Suppressor macrophage treated with lipopolysaccharide for 1 hour (primary cell): Measurements from ENCODE around the gene TXLNG.

ENCODE experiments used
- DNase-seq, 3 donors: peaks; one replicate each; pipeline ENCODE4 v3.0.0-alpha.2; 2020 to 2022

The TXLNG gene

DNA sequence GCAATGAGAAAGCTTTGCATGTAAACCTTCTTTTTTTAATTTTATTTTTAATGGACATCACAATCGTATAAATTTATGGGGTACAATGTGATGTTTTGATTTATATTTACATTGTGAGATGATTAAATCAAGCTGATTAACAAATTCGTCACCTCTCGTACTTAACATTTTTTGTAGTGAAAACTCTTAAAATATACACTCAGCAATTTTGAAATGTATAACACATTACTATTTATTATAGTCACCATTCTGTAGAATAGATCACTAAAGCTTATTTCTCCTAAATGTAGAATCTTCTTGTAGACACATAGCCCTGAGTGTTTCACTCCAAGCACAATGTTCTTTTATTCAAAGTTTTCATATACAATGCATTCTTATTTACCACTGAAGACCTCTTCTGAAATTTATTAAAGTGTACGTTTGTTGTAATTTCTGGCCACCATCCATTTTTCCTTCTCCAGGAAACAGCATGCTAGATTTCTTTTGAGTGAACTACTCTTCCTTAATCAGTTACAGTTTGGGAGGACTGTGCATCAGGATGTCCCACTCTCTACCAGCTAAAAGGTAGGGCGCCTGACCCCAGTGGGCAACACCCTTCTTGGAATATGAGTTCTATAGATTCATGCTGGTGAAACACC lies 88.3 kb downstream of the TXLNG start:
- DNase-seq, result no peak

DNA sequence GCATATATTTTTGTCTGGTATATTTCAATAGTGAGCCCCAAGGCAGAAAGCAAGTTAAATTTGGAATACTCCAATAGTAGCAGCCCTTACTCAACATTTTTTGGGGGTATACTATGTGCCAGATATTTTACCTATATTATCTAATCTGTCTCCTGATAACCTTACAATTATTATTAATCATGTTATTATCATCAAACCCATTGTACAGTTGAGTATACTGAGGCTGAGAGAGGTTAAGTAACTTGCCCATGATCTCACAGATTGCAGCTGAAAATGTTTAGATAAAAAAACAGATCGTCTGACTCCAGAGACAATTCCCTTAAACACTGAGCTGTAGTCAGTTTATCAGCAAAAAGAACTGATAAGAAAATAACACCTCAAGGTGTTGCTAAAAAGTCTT lies 90.4 kb downstream of the TXLNG start:
- DNase-seq, result no peak

DNA sequence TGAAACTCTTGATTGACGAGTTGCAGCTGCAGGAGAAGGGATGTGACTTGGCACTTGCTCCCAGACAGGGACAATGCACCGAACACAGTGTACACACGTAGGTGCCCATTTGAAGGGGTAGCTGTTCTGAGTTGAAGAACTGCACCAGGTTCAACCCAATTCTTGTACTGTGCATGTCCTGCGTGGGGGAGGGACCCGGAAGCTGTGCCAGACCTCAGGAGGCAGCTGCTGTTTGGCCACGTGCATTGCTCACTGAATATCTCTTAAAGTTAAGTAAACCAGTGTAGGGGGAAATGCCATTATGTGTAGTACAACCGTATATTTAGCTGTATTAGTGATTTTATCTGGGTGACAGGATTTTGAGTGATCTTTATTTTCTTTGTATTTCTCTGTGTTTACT lies 95.9 kb downstream of the TXLNG start:
- DNase-seq, result peak in 2 of 3 donors; percentile 21 to 31

DNA sequence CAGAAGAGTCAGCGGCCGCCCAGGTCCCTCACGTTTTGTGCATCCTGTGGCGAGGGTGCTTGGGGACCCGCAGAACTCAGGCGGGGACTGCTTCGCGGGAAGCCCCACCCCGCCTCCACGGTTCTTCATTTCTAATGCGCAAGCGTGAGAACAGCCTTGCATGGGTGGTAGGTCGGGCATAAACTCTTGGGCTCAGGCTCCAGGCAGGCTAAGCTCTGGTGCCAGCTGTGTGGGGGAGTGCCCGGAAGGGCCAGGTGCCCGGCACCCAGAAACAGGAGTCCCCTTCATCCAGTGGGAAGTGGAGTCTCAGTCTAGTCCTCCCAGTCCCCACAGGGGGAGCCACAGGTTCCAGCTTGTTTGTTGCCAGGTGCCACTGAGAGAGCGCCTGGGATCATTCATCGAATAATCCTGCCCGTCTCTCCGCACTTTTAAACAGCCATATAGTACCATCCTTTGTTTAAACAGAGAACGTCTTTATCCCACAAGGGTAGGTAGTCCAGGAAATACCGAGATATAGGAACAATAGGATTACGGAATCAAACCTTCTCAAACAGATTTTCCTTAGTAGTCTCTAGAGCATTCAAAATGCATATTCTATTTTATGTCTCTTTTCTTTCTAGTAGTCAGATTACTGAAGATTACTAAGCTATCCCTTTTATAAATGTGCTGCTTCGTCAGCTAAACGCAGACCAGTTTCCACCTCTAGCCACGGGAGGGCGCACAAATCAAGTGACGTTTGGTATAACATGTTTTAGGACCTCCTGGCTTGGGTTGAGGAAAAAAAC lies 96.6 kb downstream of the TXLNG start:
- peak; percentile 72 to 75 (median 75) for DNase-seq

DNA sequence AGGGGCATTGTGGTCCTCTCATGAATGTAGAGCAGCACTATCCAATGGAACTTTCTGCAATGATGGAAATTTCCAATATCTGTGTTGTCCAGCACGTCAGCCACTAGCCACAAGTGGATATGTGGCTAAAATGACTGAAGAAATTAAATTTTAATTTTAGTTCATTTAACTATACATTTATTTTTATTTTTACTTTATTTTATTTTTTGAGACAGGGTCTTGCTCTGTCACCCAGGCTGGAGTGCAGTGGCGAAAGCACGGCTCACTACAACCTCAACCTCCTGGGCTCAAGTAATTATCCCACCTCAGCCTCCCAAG lies 97.2 kb downstream of the TXLNG start:
- DNase-seq, result no peak

DNA sequence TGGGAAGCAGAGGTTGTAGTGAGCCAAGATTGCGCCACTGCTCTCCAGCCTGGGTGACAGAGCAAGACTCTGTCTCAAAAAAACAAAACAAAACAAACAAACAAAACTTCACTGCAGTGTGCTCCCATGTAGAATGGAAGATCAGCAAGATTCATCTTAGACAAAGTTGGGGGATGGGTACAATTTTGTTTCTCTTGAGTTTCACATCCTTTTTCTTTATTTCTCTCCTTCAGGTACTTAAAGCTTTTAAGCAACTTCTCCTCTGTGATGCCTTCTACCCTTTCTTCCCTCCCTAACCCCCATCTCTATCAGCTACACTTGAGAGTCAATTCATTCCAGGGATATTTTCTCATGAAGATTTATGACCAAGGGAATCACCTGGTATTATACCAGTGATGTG lies 99.4 kb downstream of the TXLNG start:
- DNase-seq, result no peak

DNA sequence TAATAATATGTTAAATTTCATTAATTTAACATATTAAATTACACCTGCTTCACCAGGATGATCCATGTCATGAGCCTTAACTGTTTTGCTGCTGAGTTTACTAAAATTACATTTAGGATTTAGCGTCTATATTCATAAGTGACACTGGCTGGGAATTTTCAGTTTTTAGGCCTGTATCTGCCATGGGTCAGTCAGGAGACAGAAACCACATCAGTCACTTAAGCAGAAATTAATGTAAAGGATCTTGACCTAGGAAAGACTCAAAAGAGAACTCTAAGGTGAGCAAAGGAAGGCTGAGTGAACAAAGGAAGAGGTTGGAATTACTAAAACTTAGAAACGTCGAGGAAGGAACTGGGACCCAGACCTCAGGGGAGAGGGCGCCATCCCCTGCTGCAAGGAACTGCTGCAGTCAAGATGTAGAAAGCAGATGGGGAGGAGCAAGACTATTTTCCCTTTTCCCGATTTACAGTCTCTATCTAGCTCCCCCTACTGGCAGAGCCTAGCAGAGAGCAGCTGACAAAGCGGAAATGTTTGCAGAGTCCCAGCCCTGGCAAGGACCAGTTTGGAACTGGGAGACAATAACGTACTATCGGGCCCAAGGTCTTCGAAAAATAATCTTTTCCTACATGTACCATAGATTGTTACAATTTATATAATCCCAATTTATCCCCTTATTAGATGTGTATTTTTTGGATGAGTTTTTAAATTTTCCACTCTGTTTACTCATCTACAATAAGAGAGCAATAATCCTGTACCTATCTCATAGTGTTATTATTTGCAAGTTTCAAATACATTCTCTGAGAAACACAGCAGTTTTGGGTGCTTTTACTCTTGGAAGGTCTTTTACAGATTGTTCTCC lies 106.5 kb downstream of the TXLNG start:
- peak; percentile 84 to 86 (median 86) for DNase-seq
